Measurements from ENCODE around the gene RAB33B.

GRCh38 chr4:139460565-139460964, 6.6 kb downstream of the RAB33B start:
- no peak for TF ChIP-seq CTCF (IDR thresholded peaks at IDR 0.05; ENCODE audit: low read depth, low read length, poor library complexity, severe bottlenecking)
- no peak for TF ChIP-seq EZH2phosphoT487 (IDR thresholded peaks at IDR 0.05; ENCODE audit: borderline replicate concordance, low read length)

Measured in DOHH2 (cell line).